ENCODE results near the gene GTF2F1.
"Not testable (repeated sequence)": the region's sequence is repeated elsewhere in the genome, so short reads cannot be mapped to it uniquely, and the experiment has no call there.

The GTF2F1 gene

GRCh38 chr19:6362027-6362350 is 31.0 kb downstream of the GTF2F1 start:
- Histone ChIP-seq H3K9me3 (replicated peaks; ENCODE audit: insufficient read depth, low read length) (no peaks in the 10 kb centered on the region), H3F3A (ENCODE audit: insufficient read depth, low read length) (peaks cover 3% of the 10 kb centered on the region; the same call in 1 of the 2 replicates), H3K4me2 (ENCODE audit: low read depth, low read length) (peak overlapping the region; percentile 96), H4K20me1 (ENCODE audit: insufficient read depth, low read length) (no peaks in the 10 kb centered on the region), H3K79me2 (ENCODE audit: low read length) (peaks cover 28% of the 10 kb centered on the region), H3K36me3 (replicated peaks; ENCODE audit: insufficient read depth, low read length) (peaks cover 3% of the 10 kb centered on the region), H3K4me3 (ENCODE audit: low read length) (peak overlapping the region; percentile 82), H3K27ac (ENCODE audit: low read length) (peak overlapping the region; percentile 45; the same call in 1 of the 2 replicates), H3K9me2 (replicated peaks; ENCODE audit: insufficient read depth, low read length) (no peaks in the 10 kb centered on the region), H3K9ac (ENCODE audit: low read length) (peak overlapping the region; percentile 91), H3K27me3 (replicated peaks; ENCODE audit: insufficient read depth, low read length) (peaks cover 23% of the 10 kb centered on the region), H3K4me1 (ENCODE audit: low read length) (no peaks in the 10 kb centered on the region), H2AFZ (ENCODE audit: low read length) (peak overlapping the region; percentile 92)
- no peak for DNase-seq
- TF ChIP-seq CTCF (IDR thresholded peaks at IDR 0.05; ENCODE audit: low read length) (no peak), EZH2 (optimal IDR thresholded peaks at IDR 0.05; ENCODE audit: low read depth, low read length) (no peak), EZH2phosphoT487 (IDR thresholded peaks at IDR 0.05; ENCODE audit: low read length) (no peak)

GRCh38 chr19:6360857-6361216 is 32.1 kb downstream of the GTF2F1 start:
- H3K4me3 ChIP-seq (ENCODE audit: low read length), result peak overlapping the region; percentile 82
- not testable (repeated sequence) for DNase-seq; H3F3A ChIP-seq (ENCODE audit: insufficient read depth, low read length); H3K4me1 ChIP-seq (ENCODE audit: low read length); H3K36me3 ChIP-seq (replicated peaks; ENCODE audit: insufficient read depth, low read length); H4K20me1 ChIP-seq (ENCODE audit: insufficient read depth, low read length); H3K9me2 ChIP-seq (replicated peaks; ENCODE audit: insufficient read depth, low read length); H3K27ac ChIP-seq (ENCODE audit: low read length); H3K9me3 ChIP-seq (replicated peaks; ENCODE audit: insufficient read depth, low read length)
- H3K27me3 ChIP-seq (replicated peaks; ENCODE audit: insufficient read depth, low read length), result peaks cover 28% of the 10 kb centered on the region
- peak overlapping the region; percentile 96; the same call in 1 of the 2 replicates for H3K4me2 ChIP-seq (ENCODE audit: low read depth, low read length)
- H3K79me2 ChIP-seq (ENCODE audit: low read length), result peaks cover 28% of the 10 kb centered on the region
- peak overlapping the region; percentile 91; the same call in 1 of the 2 replicates for H3K9ac ChIP-seq (ENCODE audit: low read length)
- H2AFZ ChIP-seq (ENCODE audit: low read length), result peak overlapping the region; percentile 42; the same call in 1 of the 2 replicates

- not testable (repeated sequence) for DNase-seq; H3K4me1 ChIP-seq (ENCODE audit: low read length); H3K9ac ChIP-seq (ENCODE audit: low read length); H3K27ac ChIP-seq (ENCODE audit: low read length); H3K36me3 ChIP-seq (replicated peaks; ENCODE audit: insufficient read depth, low read length); H3K9me3 ChIP-seq (replicated peaks; ENCODE audit: insufficient read depth, low read length); H4K20me1 ChIP-seq (ENCODE audit: insufficient read depth, low read length); H2AFZ ChIP-seq (ENCODE audit: low read length); H3K4me3 ChIP-seq (ENCODE audit: low read length); H3F3A ChIP-seq (ENCODE audit: insufficient read depth, low read length); H3K9me2 ChIP-seq (replicated peaks; ENCODE audit: insufficient read depth, low read length); H3K4me2 ChIP-seq (ENCODE audit: low read depth, low read length)
- peaks cover 28% of the 10 kb centered on the region for H3K79me2 ChIP-seq (ENCODE audit: low read length)
- H3K27me3 ChIP-seq (replicated peaks; ENCODE audit: insufficient read depth, low read length), result peaks cover 28% of the 10 kb centered on the region
These were observed 32.5 kb downstream of the GTF2F1 start for GRCh38 chr19:6360445-6360844.

- H2AFZ ChIP-seq (ENCODE audit: low read length), result no peak overlapping the region
- TF ChIP-seq CTCF (IDR thresholded peaks at IDR 0.05; ENCODE audit: low read length), result no peak
- no peak for TF ChIP-seq EZH2phosphoT487 (IDR thresholded peaks at IDR 0.05; ENCODE audit: low read length)
- no peak for TF ChIP-seq EZH2 (optimal IDR thresholded peaks at IDR 0.05; ENCODE audit: low read depth, low read length)
- H3K4me2 ChIP-seq (ENCODE audit: low read depth, low read length), result no peak overlapping the region
These were observed 33.2 kb downstream of the GTF2F1 start for GRCh38 chr19:6359568-6360341.

More at GRCh38 chr19:6359568-6360341, 33.2 kb downstream of the GTF2F1 start:
- H3K36me3 ChIP-seq (replicated peaks; ENCODE audit: insufficient read depth, low read length), result peaks cover 3% of the 10 kb centered on the region; the same call in 1 of the 2 replicates
- no peak for DNase-seq
- H3K27me3 ChIP-seq (replicated peaks; ENCODE audit: insufficient read depth, low read length), result peaks cover 28% of the 10 kb centered on the region
- no peak overlapping the region for H3K4me3 ChIP-seq (ENCODE audit: low read length)
- no peaks in the 10 kb centered on the region for H3K4me1 ChIP-seq (ENCODE audit: low read length)
- no peaks in the 10 kb centered on the region for H3K9me2 ChIP-seq (replicated peaks; ENCODE audit: insufficient read depth, low read length)
- no peaks in the 10 kb centered on the region for H4K20me1 ChIP-seq (ENCODE audit: insufficient read depth, low read length)
- H3K79me2 ChIP-seq (ENCODE audit: low read length), result peaks cover 28% of the 10 kb centered on the region
- H3K27ac ChIP-seq (ENCODE audit: low read length), result no peak overlapping the region
- H3F3A ChIP-seq (ENCODE audit: insufficient read depth, low read length), result peaks cover 3% of the 10 kb centered on the region; the same call in 1 of the 2 replicates
- H3K9ac ChIP-seq (ENCODE audit: low read length), result no peak overlapping the region
- H3K9me3 ChIP-seq (replicated peaks; ENCODE audit: insufficient read depth, low read length), result no peaks in the 10 kb centered on the region
